ENCODE data around the gene DNAJC4.

The DNAJC4 gene

GRCh38 chr11:64206457-64207255 lies 23.7 kb upstream of the DNAJC4 start, which contains the start of gene FERMT3:
FERMT3 (plus strand) TSS chr11:64206721; CDS start chr11:64207365, 644 bp downstream.
- Histone ChIP-seq H3K27ac (ENCODE audit: low read depth, low read length) (peak within 1 kb of the TSS; percentile 86), H3K4me2 (ENCODE audit: low read depth, low read length, poor library complexity, severe bottlenecking) (peak within 1 kb of the TSS; percentile 97)
- no peak for TF ChIP-seq CTCF (IDR thresholded peaks at IDR 0.05; ENCODE audit: insufficient read depth, low read length, poor library complexity, severe bottlenecking)
- TF ChIP-seq EZH2phosphoT487 (conservative IDR thresholded peaks at IDR 0.05; ENCODE audit: low read length): no peak

GRCh38 chr11:64207256-64208085 lies 22.9 kb upstream of the DNAJC4 start:
- peak overlapping the region; percentile 97 for H3K4me2 ChIP-seq (ENCODE audit: low read depth, low read length, poor library complexity, severe bottlenecking)

More at GRCh38 chr11:64206457-64207255, 23.7 kb upstream of the DNAJC4 start, which contains the start of gene FERMT3:
- peak within 1 kb of the TSS; percentile 24 for H2AFZ ChIP-seq (ENCODE audit: low read depth, low read length, severe bottlenecking)
- peak within 1 kb of the TSS; percentile 72 for H3K4me3 ChIP-seq (ENCODE audit: insufficient read depth, low read length, poor library complexity, severe bottlenecking)
- H3K9ac ChIP-seq (ENCODE audit: low read length): peak within 1 kb of the TSS; percentile 89
- peaks cover 15% of the 10 kb centered on the region for H3F3A ChIP-seq (ENCODE audit: insufficient read depth)
- H4K20me1 ChIP-seq (ENCODE audit: low read depth, low read length): no peaks in the 10 kb centered on the region
- H3K27me3 ChIP-seq (ENCODE audit: low read length): no peaks in the 10 kb centered on the region
- H3K79me2 ChIP-seq (ENCODE audit: insufficient read depth, low read length): no peaks in the 10 kb centered on the region; the same call in 1 of the 2 replicates
- H3K9me2 ChIP-seq (replicated peaks; ENCODE audit: insufficient read depth, low read length): no peaks in the 10 kb centered on the region
- H3K36me3 ChIP-seq (ENCODE audit: low read length): no peaks in the 10 kb centered on the region; the same call in 1 of the 2 replicates
- no peaks in the 10 kb centered on the region for H3K9me3 ChIP-seq (ENCODE audit: insufficient read depth, low read length)

More at GRCh38 chr11:64207256-64208085, 22.9 kb upstream of the DNAJC4 start:
- Histone ChIP-seq H2AFZ (ENCODE audit: low read depth, low read length, severe bottlenecking) (peak overlapping the region; percentile 24), H3K36me3 (ENCODE audit: low read length) (no peaks in the 10 kb centered on the region; the same call in 1 of the 2 replicates), H3F3A (ENCODE audit: insufficient read depth) (peaks cover 15% of the 10 kb centered on the region), H3K4me3 (ENCODE audit: insufficient read depth, low read length, poor library complexity, severe bottlenecking) (peak overlapping the region; percentile 72), H3K9me2 (replicated peaks; ENCODE audit: insufficient read depth, low read length) (no peaks in the 10 kb centered on the region), H3K9ac (ENCODE audit: low read length) (peak overlapping the region; percentile 89), H3K79me2 (ENCODE audit: insufficient read depth, low read length) (no peaks in the 10 kb centered on the region; the same call in 1 of the 2 replicates), H3K27ac (ENCODE audit: low read depth, low read length) (peak overlapping the region; percentile 86), H3K27me3 (ENCODE audit: low read length) (no peaks in the 10 kb centered on the region), H3K9me3 (ENCODE audit: insufficient read depth, low read length) (no peaks in the 10 kb centered on the region), H4K20me1 (ENCODE audit: low read depth, low read length) (no peaks in the 10 kb centered on the region)
- TF ChIP-seq EZH2phosphoT487 (conservative IDR thresholded peaks at IDR 0.05; ENCODE audit: low read length): no peak
- no peak for TF ChIP-seq CTCF (IDR thresholded peaks at IDR 0.05; ENCODE audit: insufficient read depth, low read length, poor library complexity, severe bottlenecking)

All from SU-DHL-6 (cell line).